HG03442 (cell line): ENCODE measurements around the gene P3H3.
"Not testable (repeated sequence)": the region's sequence is repeated elsewhere in the genome, so short reads cannot be mapped to it uniquely, and the experiment has no call there.

Experiments
- ATAC-seq: cut with Tn5 transposase; IDR thresholded peaks from one replicate; pipeline ENCODE4 v1.9.1; 2021; ENCODE audit warnings: mild to moderate bottlenecking, moderate library complexity; ENCODE audit not compliant: unreplicated experiment

Gene P3H3

GRCh38 chr12:6863586-6864321, 35.5 kb downstream of the P3H3 start:
- no peak for ATAC-seq

DNA sequence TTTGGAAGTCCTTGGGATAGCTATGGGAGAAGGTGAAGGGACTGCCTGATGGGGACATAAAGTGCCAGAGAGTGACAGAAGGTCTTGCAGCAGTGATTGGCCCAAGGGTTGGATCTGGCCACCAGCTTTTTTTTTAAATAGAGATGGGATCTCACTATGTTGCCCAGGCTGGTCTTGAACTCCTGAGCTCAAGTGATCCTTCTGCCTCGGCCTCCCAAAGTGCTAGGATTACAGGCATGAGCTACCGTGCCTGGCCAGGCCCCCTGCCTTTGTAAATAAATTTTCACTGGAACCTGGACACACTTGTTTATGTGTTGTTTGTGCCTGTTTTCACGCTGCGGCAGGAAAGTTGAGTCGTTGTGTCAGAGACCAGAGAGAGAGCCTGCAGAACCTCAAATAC, 37.1 kb downstream of the P3H3 start:
- not testable (repeated sequence) for ATAC-seq

DNA sequence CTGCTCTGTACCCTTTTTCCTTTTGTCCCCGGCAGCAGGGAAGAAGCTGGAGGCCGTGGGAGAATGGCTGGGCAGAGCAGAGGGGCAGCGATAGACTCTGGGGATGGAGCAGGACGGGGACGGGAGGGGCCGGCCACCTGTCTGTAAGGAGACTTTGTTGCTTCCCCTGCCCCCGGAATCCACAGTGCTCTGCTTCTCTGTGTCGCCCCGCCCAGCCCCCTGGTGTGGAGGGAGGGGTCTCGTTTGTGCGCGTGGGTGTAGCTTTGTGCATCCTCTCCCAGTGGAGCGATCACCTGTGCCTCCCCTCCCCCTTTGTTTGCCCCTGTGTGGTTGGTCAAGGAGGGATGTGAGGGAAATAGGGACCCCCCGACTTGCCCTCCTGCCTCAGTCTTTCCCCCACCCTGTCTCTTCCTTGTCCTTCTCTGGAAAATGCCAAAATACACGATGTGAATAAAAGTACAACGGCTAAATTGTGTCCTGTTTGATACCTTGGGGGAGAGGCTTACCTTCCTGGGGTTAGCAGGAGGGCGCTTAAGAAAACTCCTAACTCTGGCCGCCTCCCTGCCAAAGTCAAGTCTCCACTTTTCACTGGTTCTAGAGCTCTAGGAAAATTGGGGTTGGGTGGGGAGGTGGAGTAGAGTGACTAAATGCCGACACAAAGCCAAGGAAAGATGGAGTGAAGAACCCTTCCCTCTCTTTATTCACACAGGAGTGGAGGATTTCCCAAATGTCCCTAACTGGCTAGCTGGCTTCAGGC, 38.1 kb downstream of the P3H3 start:
- ATAC-seq, result no peak

GRCh38 chr12:6866920-6867412, 38.8 kb downstream of the P3H3 start:
- ATAC-seq, result peak; percentile 7

- peak; percentile 61 for ATAC-seq
These were observed 39.4 kb downstream of the P3H3 start, which contains the start of gene TPI1 for GRCh38 chr12:6867413-6868210. TPI1 (plus strand) TSS chr12:6867531; CDS start chr12:6867567, 36 bp downstream.

DNA sequence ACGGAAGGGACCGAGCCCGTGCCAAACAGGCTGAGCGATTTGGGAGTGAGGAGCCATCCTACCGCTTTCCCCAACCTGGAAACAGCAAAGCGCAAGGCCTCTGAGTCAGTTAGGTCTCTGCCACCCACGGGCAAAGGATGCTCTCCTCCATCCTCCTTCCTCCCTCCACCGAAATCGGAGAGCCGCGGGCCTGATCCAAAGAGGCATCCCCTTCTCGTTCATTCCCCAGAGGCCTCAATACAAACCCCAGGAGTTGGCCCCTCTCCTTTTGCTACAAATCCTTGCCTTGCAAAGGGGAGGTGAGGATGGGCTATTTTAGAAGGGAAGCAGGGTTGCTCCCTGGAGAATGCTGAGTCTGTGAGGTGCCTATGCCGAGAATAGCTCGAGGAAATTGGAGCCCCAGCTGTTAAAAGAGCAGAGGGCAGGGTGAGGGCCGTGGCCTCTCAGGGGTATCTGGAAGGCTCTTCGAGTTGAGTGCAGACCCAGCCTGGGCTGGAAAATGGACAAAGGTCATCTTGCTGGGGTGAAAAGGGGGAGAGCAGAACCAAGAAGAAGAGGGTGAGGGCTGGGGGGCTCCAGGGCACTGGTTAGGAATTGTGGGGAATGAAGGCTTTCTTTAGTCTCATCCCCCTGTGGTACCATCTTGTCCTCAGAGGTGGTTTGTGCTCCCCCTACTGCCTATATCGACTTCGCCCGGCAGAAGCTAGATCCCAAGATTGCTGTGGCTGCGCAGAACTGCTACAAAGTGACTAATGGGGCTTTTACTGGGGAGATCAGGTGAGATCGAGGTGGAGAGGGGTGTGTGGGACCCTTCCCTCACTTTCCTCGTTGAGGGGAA, 40.2 kb downstream of the P3H3 start:
- no peak for ATAC-seq

DNA sequence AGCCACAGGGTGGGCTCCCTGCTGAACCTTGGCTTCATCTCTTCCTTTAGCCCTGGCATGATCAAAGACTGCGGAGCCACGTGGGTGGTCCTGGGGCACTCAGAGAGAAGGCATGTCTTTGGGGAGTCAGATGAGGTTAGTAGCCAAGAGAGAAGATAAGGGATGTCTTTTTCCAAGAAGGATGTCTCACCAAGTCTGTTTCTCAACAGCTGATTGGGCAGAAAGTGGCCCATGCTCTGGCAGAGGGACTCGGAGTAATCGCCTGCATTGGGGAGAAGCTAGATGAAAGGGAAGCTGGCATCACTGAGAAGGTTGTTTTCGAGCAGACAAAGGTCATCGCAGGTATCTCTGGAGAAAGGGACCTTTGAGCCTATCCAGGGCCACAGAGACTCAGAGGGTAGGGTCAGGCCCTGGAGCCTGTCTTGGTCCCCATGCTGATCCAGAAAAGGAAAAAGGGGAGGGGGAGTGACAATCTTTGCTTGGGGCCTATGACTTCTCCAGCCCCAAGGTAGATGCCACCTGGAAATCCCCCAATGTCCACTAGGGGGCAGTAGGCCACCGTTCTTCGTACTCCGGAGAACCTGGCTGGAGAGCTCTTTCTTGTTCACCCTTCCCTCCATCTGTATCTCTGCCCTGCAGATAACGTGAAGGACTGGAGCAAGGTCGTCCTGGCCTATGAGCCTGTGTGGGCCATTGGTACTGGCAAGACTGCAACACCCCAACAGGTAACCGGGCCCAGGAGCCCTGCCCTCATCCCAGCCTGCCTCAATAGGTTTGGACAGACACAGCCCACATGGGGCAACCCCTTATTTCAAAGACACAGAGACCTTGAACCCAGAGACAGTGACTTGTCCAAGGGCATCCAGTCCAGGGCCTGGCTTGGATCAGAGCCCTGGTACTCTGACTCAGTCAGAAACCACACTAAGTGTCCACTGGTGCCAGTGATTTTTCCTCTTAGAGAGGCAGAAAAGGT, 41.1 kb downstream of the P3H3 start:
- ATAC-seq, result no peak

DNA sequence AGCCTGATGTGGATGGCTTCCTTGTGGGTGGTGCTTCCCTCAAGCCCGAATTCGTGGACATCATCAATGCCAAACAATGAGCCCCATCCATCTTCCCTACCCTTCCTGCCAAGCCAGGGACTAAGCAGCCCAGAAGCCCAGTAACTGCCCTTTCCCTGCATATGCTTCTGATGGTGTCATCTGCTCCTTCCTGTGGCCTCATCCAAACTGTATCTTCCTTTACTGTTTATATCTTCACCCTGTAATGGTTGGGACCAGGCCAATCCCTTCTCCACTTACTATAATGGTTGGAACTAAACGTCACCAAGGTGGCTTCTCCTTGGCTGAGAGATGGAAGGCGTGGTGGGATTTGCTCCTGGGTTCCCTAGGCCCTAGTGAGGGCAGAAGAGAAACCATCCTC, 42.1 kb downstream of the P3H3 start:
- ATAC-seq, result not testable (repeated sequence)

GRCh38 chr12:6871052-6871957, 43.1 kb downstream of the P3H3 start:
- no peak for ATAC-seq

GRCh38 chr12:6872073-6873048, 44.2 kb downstream of the P3H3 start:
- ATAC-seq, result no peak

DNA sequence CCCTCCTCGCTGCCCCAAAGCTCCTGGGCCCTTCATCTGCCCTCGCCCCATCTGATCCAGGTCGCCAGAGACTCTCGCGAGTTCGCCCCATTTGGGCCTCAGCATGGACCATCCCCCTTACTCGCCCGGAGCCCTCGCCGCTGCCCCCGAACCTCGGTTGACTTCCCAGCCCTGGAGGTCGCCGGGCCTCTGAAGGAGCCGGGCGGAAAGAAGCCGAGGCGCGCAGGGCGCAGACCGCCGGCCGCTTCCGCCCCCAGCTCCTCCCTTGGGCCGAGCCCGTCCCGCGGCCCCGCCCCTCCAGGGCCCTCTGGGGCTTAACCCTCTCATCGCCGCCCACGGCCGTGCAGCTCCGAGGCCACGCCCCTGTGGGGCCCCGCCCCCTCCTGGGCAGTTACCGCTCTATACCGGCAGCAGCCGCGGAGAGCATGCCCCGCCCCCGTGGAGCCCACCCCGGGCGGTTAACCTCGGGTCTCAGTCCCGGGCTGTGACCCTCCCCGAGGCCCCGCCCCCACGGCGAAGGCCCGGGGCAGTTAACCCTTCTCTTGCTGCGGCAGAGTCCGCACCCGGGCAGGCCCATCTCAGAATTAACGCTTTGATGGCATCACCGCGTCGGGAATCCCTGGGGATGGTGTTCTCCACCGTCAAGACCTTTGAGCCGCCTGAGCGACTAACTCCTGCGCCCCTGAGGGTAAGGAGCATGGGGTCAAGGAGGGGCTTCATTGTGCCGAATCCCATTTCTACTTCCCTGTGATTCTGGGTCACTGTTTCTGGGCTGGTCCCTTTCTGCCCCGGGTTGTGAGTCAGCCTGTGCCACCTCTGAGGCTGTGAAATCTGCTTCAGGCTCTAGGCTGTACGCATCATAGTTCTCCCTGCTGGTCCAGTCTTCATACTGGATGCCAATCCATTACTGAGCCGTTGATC, 45.1 kb downstream of the P3H3 start, which contains the start of gene SPSB2:
Gene SPSB2, minus strand, starts transcription at position 210 of the 921 bp plus-strand sequence. CDS start 402 bp downstream, outside the sequence.
- ATAC-seq, result peak; percentile 78

GRCh38 chr12:6874015-6874368, 45.8 kb downstream of the P3H3 start:
- ATAC-seq, result not testable (repeated sequence)

GRCh38 chr12:6879824-6880223, 51.6 kb downstream of the P3H3 start:
- not testable (repeated sequence) for ATAC-seq

- ATAC-seq, result no peak
These were observed 55.0 kb downstream of the P3H3 start for GRCh38 chr12:6883252-6883651.

DNA sequence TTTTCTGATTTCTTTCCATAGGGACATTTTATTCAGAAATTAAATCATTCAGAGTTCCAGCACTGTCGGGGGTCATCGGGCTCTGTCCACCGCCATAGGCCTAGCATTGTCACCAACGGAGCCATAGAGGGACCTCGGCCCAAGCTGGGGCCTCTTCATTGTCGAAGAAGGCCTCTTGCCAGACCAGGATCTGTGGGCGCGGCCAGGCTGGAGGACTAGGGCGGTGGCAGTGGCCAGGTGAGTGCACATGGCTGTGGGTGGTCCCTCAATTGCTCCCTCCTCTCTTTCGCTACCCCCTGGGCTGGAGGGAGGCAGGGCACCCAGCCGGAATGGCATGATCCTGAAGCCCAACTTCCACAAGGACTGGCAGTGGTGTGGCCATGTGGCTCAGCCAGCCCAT, 55.5 kb downstream of the P3H3 start:
- no peak for ATAC-seq

GRCh38 chr12:6884539-6884938, 56.3 kb downstream of the P3H3 start:
- no peak for ATAC-seq
